ENCODE measurements around the gene PRR19.
"Not testable (repeated sequence)": the region's sequence is repeated elsewhere in the genome, so short reads cannot be mapped to it uniquely, and the experiment has no call there.

PRR19 gene

DNA sequence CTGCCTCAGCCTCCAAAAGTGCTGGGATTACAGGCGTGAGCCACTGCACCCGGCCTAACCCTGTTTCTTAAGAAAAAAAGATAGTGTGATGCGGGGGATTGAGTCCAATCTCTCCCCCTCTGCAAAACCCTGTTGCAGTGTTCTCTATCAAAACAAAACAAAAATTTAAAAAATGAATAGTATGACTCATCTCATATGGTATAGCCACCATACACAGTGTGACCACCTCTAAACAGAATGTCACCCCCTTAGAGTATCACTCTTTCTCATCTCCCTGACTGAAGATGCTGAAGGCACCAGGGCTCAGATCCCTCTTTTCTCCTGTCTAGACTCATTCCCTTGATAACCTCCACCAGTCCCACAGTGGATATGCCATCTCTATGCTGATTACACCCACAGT, 40.2 kb upstream of the PRR19 start:
- TF ChIP-seq EZH2phosphoT487 (IDR thresholded peaks at IDR 0.05; ENCODE audit: low read depth), result no peak
- TF ChIP-seq, protein P1, sequence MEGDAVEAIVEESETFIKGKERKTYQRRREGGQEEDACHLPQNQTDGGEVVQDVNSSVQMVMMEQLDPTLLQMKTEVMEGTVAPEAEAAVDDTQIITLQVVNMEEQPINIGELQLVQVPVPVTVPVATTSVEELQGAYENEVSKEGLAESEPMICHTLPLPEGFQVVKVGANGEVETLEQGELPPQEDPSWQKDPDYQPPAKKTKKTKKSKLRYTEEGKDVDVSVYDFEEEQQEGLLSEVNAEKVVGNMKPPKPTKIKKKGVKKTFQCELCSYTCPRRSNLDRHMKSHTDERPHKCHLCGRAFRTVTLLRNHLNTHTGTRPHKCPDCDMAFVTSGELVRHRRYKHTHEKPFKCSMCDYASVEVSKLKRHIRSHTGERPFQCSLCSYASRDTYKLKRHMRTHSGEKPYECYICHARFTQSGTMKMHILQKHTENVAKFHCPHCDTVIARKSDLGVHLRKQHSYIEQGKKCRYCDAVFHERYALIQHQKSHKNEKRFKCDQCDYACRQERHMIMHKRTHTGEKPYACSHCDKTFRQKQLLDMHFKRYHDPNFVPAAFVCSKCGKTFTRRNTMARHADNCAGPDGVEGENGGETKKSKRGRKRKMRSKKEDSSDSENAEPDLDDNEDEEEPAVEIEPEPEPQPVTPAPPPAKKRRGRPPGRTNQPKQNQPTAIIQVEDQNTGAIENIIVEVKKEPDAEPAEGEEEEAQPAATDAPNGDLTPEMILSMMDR (IDR thresholded peaks at IDR 0.05; ENCODE audit: low read depth, low read length), result no peak
- Histone ChIP-seq H3K79me2 (ENCODE audit: low read length) (no peaks in the 10 kb centered on the region), H3K27ac (ENCODE audit: low read length) (no peak overlapping the region), H3K36me3 (replicated peaks; ENCODE audit: low read depth, low read length) (no peaks in the 10 kb centered on the region), H3K4me1 (ENCODE audit: low read length) (peaks cover 4% of the 10 kb centered on the region; the same call in 1 of the 2 replicates), H3K9ac (ENCODE audit: low read length) (no peak overlapping the region), H3K4me2 (ENCODE audit: low read length) (no peak overlapping the region), H2AFZ (ENCODE audit: low read depth, low read length) (no peak overlapping the region), H4K20me1 (ENCODE audit: insufficient read depth, low read length) (no peaks in the 10 kb centered on the region), H3K4me3 (ENCODE audit: low read length) (no peak overlapping the region), H3K27me3 (ENCODE audit: low read depth, low read length) (peaks cover 2% of the 10 kb centered on the region; the same call in 1 of the 2 replicates), H3K9me3 (ENCODE audit: insufficient read depth, low read length) (no peaks in the 10 kb centered on the region)

DNA sequence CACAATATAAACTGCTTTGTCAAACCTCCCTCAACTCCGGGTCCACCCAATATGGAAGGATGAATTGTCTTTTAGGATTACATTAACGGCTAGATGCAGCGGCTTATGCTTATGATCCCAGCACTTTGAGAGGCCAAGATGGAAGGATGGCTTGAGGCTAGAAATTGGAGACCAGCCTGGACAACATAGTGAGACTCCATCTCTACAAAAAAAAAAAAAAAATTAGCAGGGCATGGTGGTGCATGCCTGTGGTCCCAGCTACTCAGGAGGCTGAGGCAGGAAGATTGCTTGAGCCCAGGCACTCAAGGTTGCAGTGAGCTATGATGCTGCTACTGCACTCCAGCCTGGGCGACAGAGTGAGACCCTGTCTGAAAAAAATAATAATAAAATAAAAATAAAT, 35.8 kb upstream of the PRR19 start:
- not testable (repeated sequence) for H3K9me3 ChIP-seq (ENCODE audit: insufficient read depth, low read length); H3K4me3 ChIP-seq (ENCODE audit: low read length); H3K9ac ChIP-seq (ENCODE audit: low read length); H2AFZ ChIP-seq (ENCODE audit: low read depth, low read length); H3K27me3 ChIP-seq (ENCODE audit: low read depth, low read length); H3K36me3 ChIP-seq (replicated peaks; ENCODE audit: low read depth, low read length); H3K27ac ChIP-seq (ENCODE audit: low read length); H3K4me2 ChIP-seq (ENCODE audit: low read length); H4K20me1 ChIP-seq (ENCODE audit: insufficient read depth, low read length)
- Histone ChIP-seq H3K79me2 (ENCODE audit: low read length) (peaks cover 17% of the 10 kb centered on the region), H3K4me1 (ENCODE audit: low read length) (peaks cover 21% of the 10 kb centered on the region)

DNA sequence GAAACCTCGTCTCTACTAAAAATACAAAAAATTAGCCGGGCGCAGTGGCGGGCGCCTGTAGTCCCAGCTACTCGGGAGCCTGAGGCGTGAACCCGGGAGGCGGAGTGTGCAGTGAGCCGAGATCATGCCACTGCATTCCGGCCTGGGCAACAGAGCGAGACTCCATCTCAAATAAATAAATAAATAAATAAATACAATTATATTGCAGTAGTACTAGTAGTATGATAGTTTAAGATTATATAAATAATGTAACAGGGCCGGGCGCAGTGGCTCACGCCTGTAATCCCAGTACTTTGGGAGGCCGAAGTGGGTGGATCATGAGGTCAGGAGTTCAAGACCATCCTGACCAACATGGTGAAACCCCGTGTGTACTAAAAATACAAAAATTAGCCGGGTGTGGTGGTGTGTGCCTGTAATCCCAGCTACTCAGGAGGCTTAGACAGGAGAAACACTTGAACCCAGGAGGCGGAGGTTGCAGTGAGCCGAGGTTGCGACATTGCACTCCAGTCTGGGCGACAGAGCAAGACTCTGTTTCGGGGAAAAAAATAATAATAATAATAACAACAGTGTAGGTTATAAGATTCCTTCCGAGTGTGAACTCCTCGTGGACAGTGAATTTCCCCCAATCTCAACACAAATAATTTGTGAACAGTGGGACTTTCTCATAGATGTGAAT, 34.9 kb upstream of the PRR19 start:
- not testable (repeated sequence) for H3K36me3 ChIP-seq (replicated peaks; ENCODE audit: low read depth, low read length); H4K20me1 ChIP-seq (ENCODE audit: insufficient read depth, low read length); H3K27me3 ChIP-seq (ENCODE audit: low read depth, low read length); H3K27ac ChIP-seq (ENCODE audit: low read length); H3K9me3 ChIP-seq (ENCODE audit: insufficient read depth, low read length)
- peak overlapping the region; percentile 81 for H3K4me3 ChIP-seq (ENCODE audit: low read length)
- peaks cover 25% of the 10 kb centered on the region for H3K4me1 ChIP-seq (ENCODE audit: low read length)
- peaks cover 25% of the 10 kb centered on the region for H3K79me2 ChIP-seq (ENCODE audit: low read length)
- H3K9ac ChIP-seq (ENCODE audit: low read length), result peak overlapping the region; percentile 87
- H2AFZ ChIP-seq (ENCODE audit: low read depth, low read length), result peak overlapping the region; percentile 90; the same call in 1 of the 2 replicates
- H3K4me2 ChIP-seq (ENCODE audit: low read length), result peak overlapping the region; percentile 94

DNA sequence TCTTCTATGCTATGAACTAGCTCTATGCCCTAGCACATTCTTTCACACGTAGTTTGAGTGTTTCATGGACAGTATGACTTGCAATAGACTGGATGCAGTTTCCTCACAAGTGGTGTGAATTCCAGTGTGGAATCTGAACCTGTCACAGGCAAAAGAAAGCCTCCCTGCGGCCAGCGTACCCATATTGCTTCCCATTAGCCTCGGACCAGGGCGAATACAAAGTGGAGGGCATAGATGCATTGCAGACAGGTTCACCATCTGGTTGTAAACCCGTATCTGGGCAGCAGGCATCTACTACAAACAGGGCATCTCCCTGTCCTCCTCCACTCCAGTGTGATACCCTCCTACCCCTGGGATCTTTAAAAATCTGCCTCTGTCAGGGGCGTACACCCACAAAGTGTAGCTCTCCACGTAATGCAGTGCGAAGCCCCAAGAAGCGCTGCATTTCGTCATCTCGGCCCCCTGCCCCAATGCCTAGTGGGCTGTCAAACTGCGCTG, 34.2 kb upstream of the PRR19 start:
- H3K4me2 ChIP-seq (ENCODE audit: low read length), result peak overlapping the region; percentile 94
- H3K27me3 ChIP-seq (ENCODE audit: low read depth, low read length), result no peaks in the 10 kb centered on the region
- H3K36me3 ChIP-seq (replicated peaks; ENCODE audit: low read depth, low read length), result no peaks in the 10 kb centered on the region
- peak overlapping the region; percentile 87 for H3K9ac ChIP-seq (ENCODE audit: low read length)
- TF ChIP-seq, protein P1 (IDR thresholded peaks at IDR 0.05; ENCODE audit: low read depth, low read length), result no peak
- no peak for TF ChIP-seq EZH2phosphoT487 (IDR thresholded peaks at IDR 0.05; ENCODE audit: low read depth)
- peaks cover 25% of the 10 kb centered on the region for H3K79me2 ChIP-seq (ENCODE audit: low read length)
- no peaks in the 10 kb centered on the region for H4K20me1 ChIP-seq (ENCODE audit: insufficient read depth, low read length)
- peak overlapping the region; percentile 33 for H3K27ac ChIP-seq (ENCODE audit: low read length)
- peak overlapping the region; percentile 90 for H2AFZ ChIP-seq (ENCODE audit: low read depth, low read length)
- H3K9me3 ChIP-seq (ENCODE audit: insufficient read depth, low read length), result no peaks in the 10 kb centered on the region
- peak overlapping the region; percentile 81 for H3K4me3 ChIP-seq (ENCODE audit: low read length)
- H3K4me1 ChIP-seq (ENCODE audit: low read length), result peaks cover 22% of the 10 kb centered on the region

DNA sequence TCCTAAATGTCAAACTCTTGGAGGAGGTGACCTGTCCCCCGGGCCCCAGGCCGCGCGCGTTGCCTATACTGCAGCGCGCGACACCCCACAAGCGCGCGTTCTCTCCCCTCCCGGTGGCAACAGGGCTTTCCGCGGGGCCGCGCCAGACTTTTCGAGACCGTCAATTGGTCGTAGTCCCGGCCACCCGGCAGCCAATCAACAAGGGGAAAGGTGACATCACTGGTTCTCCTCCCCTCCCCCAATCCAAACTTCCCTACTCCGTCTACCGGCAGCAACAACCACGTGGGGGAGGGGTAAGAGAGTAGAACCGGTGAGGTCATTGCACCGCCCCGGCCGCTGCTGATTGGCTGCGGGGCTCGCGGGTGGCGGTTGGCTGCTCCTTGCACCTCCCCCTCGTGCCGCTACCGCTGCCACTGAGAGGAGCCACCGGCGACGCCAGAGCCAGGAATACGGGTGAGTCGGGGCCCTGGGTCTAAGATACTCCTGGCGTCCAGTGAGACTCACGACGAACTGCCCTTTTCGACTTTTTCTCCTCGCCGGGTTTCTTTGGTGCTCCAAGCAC, 33.7 kb upstream of the PRR19 start:
- Histone ChIP-seq H3K27me3 (ENCODE audit: low read depth, low read length) (no peaks in the 10 kb centered on the region), H2AFZ (ENCODE audit: low read depth, low read length) (peak overlapping the region; percentile 90), H3K9me3 (ENCODE audit: insufficient read depth, low read length) (no peaks in the 10 kb centered on the region), H3K79me2 (ENCODE audit: low read length) (peaks cover 25% of the 10 kb centered on the region), H3K4me2 (ENCODE audit: low read length) (peak overlapping the region; percentile 94), H3K36me3 (replicated peaks; ENCODE audit: low read depth, low read length) (no peaks in the 10 kb centered on the region), H3K9ac (ENCODE audit: low read length) (peak overlapping the region; percentile 87), H3K4me3 (ENCODE audit: low read length) (peak overlapping the region; percentile 81), H4K20me1 (ENCODE audit: insufficient read depth, low read length) (no peaks in the 10 kb centered on the region), H3K27ac (ENCODE audit: low read length) (peak overlapping the region; percentile 80), H3K4me1 (ENCODE audit: low read length) (peaks cover 20% of the 10 kb centered on the region)
- no peak for TF ChIP-seq EZH2phosphoT487 (IDR thresholded peaks at IDR 0.05; ENCODE audit: low read depth)
- TF ChIP-seq, protein P1 (IDR thresholded peaks at IDR 0.05; ENCODE audit: low read depth, low read length), result no peak
